ENCODE results near the gene STEAP1B.
"Not testable (repeated sequence)": the region's sequence is repeated elsewhere in the genome, so short reads cannot be mapped to it uniquely, and the experiment has no call there.

DNA sequence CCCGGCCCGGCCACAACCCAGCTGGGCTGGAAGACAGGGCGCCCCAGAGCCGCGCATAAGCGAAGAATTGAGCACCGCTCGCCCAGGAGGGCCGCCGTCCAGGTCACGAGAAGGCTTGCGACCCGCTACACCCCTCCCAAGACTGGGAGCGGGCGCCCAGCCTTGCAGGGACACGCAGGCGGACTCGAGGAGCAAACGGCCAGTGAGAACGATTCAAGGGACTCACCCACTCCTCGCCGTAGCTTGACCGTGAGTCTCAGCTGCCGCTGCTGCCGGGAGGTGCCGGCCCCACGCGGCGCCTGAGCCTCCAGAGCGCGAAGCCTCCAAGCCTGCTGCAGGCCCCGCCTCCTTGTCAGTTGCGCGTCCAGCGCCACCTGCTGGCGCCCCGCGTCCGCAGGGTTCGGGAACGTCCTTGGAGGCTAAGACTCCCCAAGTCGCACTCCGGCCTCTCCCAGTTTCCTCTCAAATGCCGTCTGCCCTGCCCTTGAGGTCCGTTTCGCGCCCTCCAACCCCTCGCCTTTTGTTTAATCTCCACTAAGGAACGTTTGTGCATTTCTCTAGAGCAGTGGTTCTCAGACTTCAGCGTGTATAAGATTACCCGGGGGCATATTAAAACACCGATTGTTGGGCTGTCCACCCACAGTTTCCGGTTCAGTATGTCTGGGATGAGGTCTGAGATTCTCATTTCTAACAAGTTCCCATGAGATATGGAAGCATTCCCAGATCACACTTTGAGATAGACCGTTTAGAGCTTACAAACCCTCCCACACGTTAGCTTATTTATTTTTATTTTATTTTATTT is at the start of gene STEAP1B:
- not testable (repeated sequence) for TF ChIP-seq EZH2phosphoT487 (IDR thresholded peaks at IDR 0.05; ENCODE audit: borderline replicate concordance, low read depth, low read length)
- TF ChIP-seq, protein P1, sequence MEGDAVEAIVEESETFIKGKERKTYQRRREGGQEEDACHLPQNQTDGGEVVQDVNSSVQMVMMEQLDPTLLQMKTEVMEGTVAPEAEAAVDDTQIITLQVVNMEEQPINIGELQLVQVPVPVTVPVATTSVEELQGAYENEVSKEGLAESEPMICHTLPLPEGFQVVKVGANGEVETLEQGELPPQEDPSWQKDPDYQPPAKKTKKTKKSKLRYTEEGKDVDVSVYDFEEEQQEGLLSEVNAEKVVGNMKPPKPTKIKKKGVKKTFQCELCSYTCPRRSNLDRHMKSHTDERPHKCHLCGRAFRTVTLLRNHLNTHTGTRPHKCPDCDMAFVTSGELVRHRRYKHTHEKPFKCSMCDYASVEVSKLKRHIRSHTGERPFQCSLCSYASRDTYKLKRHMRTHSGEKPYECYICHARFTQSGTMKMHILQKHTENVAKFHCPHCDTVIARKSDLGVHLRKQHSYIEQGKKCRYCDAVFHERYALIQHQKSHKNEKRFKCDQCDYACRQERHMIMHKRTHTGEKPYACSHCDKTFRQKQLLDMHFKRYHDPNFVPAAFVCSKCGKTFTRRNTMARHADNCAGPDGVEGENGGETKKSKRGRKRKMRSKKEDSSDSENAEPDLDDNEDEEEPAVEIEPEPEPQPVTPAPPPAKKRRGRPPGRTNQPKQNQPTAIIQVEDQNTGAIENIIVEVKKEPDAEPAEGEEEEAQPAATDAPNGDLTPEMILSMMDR (conservative IDR thresholded peaks at IDR 0.05; ENCODE audit: low read length): peak; percentile 78
